ENCODE data around the gene KRTAP5-9.
"Not testable (repeated sequence)": the region's sequence is repeated elsewhere in the genome, so short reads cannot be mapped to it uniquely, and the experiment has no call there.

The KRTAP5-9 gene

DNA sequence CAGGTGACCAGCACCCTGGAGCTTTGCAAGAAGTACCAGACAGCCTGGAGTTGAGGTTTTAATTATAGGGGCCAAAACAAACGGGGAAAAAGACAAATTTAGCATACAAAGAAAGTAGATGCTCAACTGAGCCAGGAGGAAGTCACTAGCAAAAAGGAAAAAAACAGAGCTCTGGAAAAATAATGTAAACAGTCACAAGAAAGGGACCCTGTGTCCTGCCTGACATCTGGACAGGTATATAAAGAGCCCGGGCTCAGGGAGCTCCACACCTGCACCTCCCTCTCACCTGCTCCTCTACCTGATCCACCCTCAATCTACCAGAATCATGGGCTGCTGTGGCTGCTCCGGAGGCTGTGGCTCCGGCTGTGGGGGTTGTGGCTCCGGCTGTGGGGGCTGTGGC is 17.0 kb downstream of the KRTAP5-9 start, which contains the start of gene KRTAP5-10:
TSS of gene KRTAP5-10 (plus strand) at position 301 of the 400 bp plus-strand sequence. CDS start at position 326, 25 bp downstream.
- Histone ChIP-seq H4K20me1 (ENCODE audit: control insufficient read depth, insufficient read depth, low read depth, low read length) (no peaks in the 10 kb centered on the region), H3K36me3 (ENCODE audit: control insufficient read depth, low read length) (no peaks in the 10 kb centered on the region), H3K79me2 (ENCODE audit: control insufficient read depth, low read length) (no peaks in the 10 kb centered on the region), H3K9me3 (ENCODE audit: control insufficient read depth, insufficient read depth, low read length) (no peaks in the 10 kb centered on the region), H3F3A (ENCODE audit: control insufficient read depth, insufficient read depth) (no peaks in the 10 kb centered on the region), H3K27me3 (ENCODE audit: control insufficient read depth, low read length) (peaks cover 16% of the 10 kb centered on the region), H3K9me2 (replicated peaks; ENCODE audit: control insufficient read depth, low read length) (no peaks in the 10 kb centered on the region), H3K4me3 (ENCODE audit: low read length) (no peak within 1 kb of the TSS), H3K4me2 (ENCODE audit: low read length) (no peak within 1 kb of the TSS), H3K27ac (ENCODE audit: low read depth, low read length) (no peak within 1 kb of the TSS), H3K4me1 (ENCODE audit: control insufficient read depth, low read length) (no peaks in the 10 kb centered on the region)
- no peak for TF ChIP-seq EZH2phosphoT487 (IDR thresholded peaks at IDR 0.05; ENCODE audit: borderline replicate concordance, low read length)
- TF ChIP-seq, protein P1, sequence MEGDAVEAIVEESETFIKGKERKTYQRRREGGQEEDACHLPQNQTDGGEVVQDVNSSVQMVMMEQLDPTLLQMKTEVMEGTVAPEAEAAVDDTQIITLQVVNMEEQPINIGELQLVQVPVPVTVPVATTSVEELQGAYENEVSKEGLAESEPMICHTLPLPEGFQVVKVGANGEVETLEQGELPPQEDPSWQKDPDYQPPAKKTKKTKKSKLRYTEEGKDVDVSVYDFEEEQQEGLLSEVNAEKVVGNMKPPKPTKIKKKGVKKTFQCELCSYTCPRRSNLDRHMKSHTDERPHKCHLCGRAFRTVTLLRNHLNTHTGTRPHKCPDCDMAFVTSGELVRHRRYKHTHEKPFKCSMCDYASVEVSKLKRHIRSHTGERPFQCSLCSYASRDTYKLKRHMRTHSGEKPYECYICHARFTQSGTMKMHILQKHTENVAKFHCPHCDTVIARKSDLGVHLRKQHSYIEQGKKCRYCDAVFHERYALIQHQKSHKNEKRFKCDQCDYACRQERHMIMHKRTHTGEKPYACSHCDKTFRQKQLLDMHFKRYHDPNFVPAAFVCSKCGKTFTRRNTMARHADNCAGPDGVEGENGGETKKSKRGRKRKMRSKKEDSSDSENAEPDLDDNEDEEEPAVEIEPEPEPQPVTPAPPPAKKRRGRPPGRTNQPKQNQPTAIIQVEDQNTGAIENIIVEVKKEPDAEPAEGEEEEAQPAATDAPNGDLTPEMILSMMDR (IDR thresholded peaks at IDR 0.05; ENCODE audit: low read depth, low read length, poor library complexity, severe bottlenecking) = no peak

DNA sequence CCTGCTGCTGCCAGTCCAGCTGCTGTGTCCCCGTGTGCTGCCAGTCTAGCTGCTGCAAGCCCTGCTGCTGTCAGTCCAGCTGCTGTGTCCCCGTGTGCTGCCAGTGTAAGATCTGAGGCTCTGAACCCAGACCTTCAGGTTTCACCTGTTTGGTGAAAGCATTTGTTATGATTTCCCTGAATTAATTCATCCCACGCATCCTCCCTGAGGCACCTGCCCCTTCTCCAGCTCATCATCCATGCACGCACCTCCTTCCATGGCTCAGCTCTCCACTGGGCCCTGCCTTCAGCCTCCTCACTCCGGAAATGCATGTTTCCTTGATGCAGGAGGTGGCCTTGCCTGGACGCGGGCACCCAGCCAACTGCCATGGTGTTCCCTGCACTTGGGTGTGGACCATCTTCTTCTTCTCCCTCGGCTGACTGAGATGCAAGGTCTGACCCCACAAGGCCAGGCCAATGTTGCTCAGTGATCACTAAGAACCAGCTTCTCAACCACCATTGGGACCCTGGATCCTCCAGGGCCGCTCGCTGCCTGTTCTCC is 17.9 kb downstream of the KRTAP5-9 start:
- H3K9me3 ChIP-seq (ENCODE audit: control insufficient read depth, insufficient read depth, low read length) = no peaks in the 10 kb centered on the region
- no peak overlapping the region for H3K4me2 ChIP-seq (ENCODE audit: low read length)
- H3K4me1 ChIP-seq (ENCODE audit: control insufficient read depth, low read length) = no peaks in the 10 kb centered on the region
- H3K27ac ChIP-seq (ENCODE audit: low read depth, low read length) = no peak overlapping the region
- no peak for TF ChIP-seq EZH2phosphoT487 (IDR thresholded peaks at IDR 0.05; ENCODE audit: borderline replicate concordance, low read length)
- TF ChIP-seq, protein P1 (IDR thresholded peaks at IDR 0.05; ENCODE audit: low read depth, low read length, poor library complexity, severe bottlenecking) = no peak
- no peaks in the 10 kb centered on the region for H3F3A ChIP-seq (ENCODE audit: control insufficient read depth, insufficient read depth)
- no peaks in the 10 kb centered on the region for H4K20me1 ChIP-seq (ENCODE audit: control insufficient read depth, insufficient read depth, low read depth, low read length)
- no peaks in the 10 kb centered on the region for H3K36me3 ChIP-seq (ENCODE audit: control insufficient read depth, low read length)
- H3K27me3 ChIP-seq (ENCODE audit: control insufficient read depth, low read length) = peaks cover 16% of the 10 kb centered on the region
- H3K4me3 ChIP-seq (ENCODE audit: low read length) = no peak overlapping the region
- H3K9me2 ChIP-seq (replicated peaks; ENCODE audit: control insufficient read depth, low read length) = no peaks in the 10 kb centered on the region
- no peaks in the 10 kb centered on the region for H3K79me2 ChIP-seq (ENCODE audit: control insufficient read depth, low read length)

DNA sequence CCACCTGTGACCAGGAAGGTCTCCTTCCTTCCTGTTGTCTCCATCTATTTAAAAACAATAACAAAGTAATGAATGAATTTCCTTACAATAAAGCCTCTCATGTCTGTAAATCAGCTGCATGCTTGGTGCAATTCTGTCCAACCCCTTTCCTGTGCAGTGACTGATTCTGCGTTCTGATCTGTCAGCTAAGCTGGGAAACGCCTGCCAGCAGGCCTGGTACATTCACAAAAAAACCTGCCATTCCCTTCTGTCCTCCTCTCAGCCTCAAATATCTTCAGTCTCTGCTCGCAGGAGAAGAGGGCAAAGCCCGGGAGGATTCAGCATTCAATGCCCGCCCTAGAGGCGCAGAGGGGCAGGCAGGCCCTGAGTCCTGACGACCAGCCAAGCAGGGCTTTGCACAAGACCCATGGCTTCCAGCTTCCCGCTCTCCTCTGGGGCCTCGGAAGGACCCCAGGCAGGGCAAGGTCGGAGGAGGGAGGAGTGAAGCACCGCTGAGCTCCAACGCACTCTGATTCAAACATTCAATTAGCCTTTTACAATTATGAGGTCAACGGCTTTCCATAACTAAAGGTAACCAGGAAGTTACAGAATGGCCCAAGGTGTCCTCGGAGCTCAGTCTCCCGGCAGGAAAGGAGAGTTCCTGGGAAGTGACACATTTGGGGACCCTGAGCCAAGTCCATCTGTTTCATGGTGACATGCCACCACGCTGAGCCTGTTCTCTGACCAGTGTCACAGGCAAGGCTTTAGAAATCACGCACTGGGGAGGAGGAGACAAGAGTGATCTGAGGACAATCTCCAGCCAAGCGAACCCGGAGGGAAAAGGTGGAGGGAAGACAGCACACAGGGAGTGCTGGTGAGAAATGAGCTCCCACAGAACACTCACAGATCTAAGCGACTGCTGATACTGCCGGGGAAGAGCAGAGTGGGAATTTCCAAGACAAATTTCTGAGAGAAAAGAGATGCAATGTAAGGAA is 18.7 kb downstream of the KRTAP5-9 start:
- H3K9me2 ChIP-seq (replicated peaks; ENCODE audit: control insufficient read depth, low read length); H3K79me2 ChIP-seq (ENCODE audit: control insufficient read depth, low read length); H3F3A ChIP-seq (ENCODE audit: control insufficient read depth, insufficient read depth); H3K9me3 ChIP-seq (ENCODE audit: control insufficient read depth, insufficient read depth, low read length); H3K36me3 ChIP-seq (ENCODE audit: control insufficient read depth, low read length); H3K4me1 ChIP-seq (ENCODE audit: control insufficient read depth, low read length); H3K4me2 ChIP-seq (ENCODE audit: low read length); H4K20me1 ChIP-seq (ENCODE audit: control insufficient read depth, insufficient read depth, low read depth, low read length); H3K4me3 ChIP-seq (ENCODE audit: low read length); H3K27ac ChIP-seq (ENCODE audit: low read depth, low read length): not testable (repeated sequence)
- H3K27me3 ChIP-seq (ENCODE audit: control insufficient read depth, low read length) = peaks cover 13% of the 10 kb centered on the region

DNA sequence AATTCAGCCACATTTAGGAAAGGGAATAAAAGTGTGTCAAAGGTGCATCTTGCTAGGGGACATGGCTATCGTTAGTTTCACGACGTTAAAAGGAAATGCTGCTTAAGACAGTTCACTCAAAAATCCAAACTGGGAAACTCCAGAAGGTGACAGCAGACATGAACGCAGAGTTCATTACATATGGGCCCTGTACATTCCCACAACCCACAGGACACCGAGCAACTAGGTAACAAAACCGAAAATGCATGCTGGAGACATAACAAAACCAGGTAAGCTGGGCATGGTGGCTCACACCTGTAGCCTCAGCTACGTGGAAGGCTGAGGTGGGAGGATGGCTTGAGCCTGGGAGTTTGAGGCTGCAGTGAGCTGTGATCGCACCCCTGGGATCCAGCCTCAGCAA is 19.4 kb downstream of the KRTAP5-9 start:
- H3K36me3 ChIP-seq (ENCODE audit: control insufficient read depth, low read length); H3F3A ChIP-seq (ENCODE audit: control insufficient read depth, insufficient read depth); H3K9me2 ChIP-seq (replicated peaks; ENCODE audit: control insufficient read depth, low read length); H3K4me2 ChIP-seq (ENCODE audit: low read length); H3K4me1 ChIP-seq (ENCODE audit: control insufficient read depth, low read length); H3K79me2 ChIP-seq (ENCODE audit: control insufficient read depth, low read length); H3K4me3 ChIP-seq (ENCODE audit: low read length); H3K9me3 ChIP-seq (ENCODE audit: control insufficient read depth, insufficient read depth, low read length); H4K20me1 ChIP-seq (ENCODE audit: control insufficient read depth, insufficient read depth, low read depth, low read length); H3K27ac ChIP-seq (ENCODE audit: low read depth, low read length): not testable (repeated sequence)
- H3K27me3 ChIP-seq (ENCODE audit: control insufficient read depth, low read length) = peaks cover 13% of the 10 kb centered on the region
